Tongue (tissue), 2 donors: ENCODE data around the gene TIE1. TPM values are rescaled to one million over a fixed set of nuclear protein-coding genes. Genes with fewer than 3 reads are reported as not detected.

Source experiments
- DNase-seq: peaks from one replicate; pipeline ENCODE4 v3.0.0-alpha.2; 2015
- total RNA-seq: library from RNA; depleted of rRNA; stranded (reverse); fragments of >200 nt; gene quantifications from one replicate; pipeline ENCODE4 v1.2.3, GENCODE V29; 2014

TIE1 gene
- 62.3 TPM for total RNA-seq

DNA sequence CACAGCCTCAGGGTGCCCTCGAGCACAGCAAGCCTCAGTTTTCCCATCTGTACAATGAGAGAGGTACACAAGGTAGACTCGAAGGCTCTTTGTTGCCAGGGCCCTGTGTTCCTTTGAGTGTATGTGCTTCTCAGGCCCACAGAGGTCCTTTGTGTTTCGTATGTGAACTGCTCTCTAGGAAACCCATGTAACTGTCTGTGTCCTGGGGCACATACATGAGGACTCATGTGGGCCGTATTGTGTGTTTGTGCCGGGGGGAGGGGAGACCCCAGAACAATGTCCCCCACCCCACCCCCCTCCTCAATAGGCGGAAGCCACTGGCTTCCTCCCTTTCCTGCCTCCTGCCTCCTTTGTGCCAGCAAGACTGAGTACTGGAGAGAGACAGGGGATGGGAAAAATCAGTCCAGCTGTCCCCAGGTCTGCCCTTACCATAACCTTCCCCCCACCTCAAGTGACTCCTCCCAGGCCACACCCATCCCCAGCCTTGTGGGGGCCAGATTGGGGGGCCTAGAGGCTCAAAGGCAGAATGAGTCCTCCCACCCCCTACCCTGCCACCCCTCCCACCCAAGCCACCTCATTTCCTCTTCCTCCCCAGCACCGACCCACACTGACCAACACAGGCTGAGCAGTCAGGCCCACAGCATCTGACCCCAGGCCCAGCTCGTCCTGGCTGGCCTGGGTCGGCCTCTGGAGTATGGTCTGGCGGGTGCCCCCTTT is at the start of gene TIE1:
TIE1 (plus strand) TSS at position 605 of the 717 bp plus-strand sequence; CDS start at position 695, 90 bp downstream.
- DNase-seq, result no peak

DNA sequence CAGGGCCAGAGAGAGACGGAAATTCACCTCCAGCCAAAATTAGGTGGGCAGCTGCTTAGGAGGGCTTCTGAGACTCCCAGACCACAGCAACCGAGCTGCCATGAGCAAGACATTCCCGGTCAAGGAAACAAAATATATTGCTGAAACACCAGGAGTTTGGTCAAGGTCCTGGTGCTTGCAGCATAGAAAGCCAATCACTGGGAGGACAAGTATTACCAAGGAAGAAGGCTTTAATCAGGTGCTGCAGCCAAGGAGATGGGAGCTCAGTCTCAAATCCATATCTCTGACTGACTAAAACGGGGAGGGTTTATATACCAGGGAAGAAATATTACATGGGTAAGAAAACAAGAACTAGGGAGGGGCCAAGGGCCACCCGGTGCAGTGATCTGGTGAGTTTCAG is 49.8 kb upstream of the TIE1 start:
- no peak for DNase-seq

DNA sequence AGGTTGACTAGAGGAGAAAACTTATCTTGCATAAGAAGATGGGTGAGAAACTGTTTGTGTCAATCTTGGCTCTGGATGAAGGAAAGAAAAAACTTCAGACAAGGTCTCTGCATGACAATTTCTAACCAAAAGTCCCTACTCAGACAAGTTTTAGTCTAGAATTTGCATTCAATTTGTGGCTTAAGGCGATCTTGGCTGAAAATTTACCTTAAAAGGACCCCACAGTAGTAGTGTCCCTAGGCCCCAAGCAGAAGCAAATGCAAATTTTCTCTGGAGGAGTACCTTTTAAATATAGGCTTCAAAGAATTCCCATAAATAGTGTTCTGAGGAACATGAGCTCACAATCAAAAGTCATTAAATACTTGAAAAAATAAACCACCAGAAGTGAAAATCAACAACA is 48.6 kb upstream of the TIE1 start:
- DNase-seq, result no peak

DNA sequence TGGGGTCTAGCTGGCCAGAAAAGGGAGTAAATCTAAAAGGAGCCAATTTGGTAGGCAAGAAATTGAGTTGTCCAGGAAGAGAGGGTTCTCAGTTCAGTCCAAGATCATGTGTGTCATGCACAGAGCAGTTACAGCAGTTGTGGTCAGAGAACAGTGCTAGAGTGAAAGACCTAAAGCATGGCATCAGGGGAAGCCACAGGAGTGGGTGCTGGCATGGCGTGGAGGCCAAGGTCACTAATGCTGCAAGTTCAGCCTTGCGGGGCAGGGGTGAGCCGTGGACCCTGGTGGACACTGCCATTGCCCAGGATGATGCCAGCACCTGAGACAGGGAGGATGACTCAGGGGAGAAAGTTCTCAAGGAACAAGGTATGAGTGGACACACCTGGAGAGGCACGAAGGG is 47.6 kb upstream of the TIE1 start:
- no peak for DNase-seq

DNA sequence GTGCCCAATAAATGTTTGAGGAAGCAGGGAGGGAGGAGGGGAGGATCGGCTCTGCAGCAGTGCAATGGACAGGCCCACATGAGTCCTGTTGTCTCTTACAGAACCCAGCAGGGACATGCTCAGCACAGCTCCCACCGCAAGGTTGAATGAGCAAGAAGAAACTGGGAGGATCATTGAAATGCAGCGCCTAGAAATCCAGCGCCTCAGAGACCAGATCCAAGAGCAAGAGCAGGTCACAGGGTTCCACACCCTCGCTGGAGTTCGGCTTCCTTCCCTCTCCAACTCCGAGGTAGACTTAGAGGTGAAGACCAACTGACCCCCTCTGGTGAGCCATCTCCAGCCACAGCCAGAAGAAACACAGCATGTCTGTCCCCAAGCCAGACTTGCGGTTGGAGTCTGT is 46.9 kb upstream of the TIE1 start:
- DNase-seq, result no peak

DNA sequence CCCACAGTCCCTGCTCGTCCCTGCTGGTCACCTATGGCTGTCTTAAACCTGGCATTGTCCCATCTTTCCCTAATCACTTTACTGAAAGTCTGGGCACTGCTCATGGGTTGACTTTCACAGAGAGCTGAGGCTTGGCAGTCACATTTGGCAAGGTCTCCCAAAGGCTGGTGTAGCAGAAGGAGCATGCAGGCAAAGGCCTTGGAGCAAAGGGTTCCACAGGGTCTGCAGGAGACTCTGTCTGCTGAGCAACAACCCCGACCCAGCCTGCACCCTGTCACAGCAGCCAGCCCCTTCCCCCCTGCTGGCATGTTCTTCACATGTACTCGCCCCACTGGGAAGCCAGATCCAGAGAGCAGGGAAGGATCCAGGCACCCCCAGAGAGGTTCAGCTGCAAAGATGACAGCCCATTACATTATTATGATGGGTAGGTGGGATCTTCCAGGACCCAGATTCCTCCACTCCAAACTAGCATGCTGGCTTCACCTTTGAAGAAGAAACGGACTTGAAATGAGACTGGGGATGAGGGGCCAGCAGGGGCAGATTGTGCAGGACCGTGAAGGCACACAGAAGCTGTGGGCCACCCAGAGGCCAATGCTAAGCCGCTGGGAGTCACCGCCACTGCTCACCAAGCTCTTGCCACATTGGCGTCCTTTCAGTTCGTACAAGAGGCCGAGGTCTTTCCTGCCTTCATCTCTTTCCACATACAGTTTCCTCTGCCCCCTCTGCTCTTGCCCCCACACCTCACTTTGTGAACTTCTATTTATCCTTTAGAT is 45.2 kb upstream of the TIE1 start:
- no peak for DNase-seq

DNA sequence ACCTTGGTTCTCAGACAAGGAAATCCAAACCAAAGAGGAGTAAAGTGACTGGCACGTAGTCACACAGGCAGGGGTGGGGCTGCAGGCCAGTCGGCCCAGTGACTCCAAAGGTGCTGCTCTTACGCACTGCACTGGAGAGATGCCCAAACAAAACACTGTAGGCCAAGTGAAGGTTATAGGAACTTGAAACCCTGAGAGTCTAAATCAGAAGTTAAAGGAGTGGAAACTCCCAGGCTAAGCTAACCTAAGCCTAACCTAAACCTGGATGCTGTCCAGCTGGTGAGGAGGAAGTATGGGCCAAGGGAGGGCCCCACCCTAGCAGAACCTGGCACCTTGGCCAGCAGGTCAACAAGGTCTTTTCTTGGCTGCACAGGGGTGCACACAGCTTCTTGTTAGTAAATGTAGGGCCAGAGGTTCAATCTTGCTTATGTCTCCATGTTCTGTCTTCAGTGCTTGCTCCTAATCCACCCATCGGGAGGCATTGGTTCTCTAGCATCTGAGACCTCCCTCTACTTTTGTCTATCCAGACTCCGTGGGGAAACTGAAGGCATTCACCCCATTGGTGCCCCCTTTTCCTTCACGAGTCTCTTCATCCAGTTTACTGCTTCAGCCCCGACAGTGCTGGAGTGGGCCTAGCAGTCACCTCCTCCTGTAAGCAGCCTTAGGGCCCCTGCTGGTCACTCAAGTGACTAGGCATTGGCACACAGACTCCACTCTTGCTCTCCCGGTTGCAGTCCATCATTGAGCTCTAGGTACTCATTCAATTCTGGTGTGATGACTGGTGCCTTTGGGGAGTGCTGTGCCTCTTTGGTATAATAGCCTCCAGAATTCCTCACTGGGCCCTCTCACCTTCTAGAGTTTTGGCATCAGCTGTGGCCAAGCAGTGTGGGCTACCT is 43.9 kb upstream of the TIE1 start:
- DNase-seq, result no peak

DNA sequence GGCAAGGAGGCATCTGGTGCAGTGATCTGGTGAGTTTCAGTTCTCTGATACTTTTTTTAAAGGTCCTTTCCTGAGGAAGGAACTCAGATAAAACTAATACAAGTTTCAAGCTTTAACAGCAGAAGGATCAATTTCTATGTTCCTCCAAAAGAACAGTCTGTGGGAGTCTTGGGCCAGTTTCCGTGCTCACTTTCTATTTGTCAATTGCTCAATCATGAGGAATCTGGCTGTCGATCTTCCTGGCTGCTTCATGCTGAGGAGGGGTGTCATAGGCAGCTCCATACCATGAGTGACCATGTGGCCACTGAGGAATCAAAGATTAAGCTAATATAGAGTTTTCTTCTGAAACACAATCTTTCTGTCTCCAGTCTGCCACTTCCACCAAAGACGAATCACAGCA is 42.4 kb upstream of the TIE1 start:
- DNase-seq, result no peak

DNA sequence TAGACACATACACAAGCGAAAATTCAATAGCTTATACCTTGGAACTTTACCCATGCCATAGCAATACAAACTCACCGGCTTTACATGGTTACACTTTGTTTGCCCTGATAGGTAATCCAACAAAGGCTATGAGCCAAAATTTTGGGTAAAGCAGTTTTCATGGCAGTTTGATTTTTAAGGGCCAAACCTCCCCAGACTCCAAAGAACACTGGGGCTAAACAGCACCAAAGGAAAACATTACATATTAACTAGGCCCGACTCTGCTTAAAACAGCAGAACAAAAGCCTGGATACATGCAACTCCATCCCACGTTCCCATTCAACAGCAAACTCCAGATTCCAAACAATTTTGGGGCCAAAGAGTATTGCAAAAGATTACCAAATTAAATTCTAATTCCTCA is 35.4 kb upstream of the TIE1 start:
- no peak for DNase-seq

DNA sequence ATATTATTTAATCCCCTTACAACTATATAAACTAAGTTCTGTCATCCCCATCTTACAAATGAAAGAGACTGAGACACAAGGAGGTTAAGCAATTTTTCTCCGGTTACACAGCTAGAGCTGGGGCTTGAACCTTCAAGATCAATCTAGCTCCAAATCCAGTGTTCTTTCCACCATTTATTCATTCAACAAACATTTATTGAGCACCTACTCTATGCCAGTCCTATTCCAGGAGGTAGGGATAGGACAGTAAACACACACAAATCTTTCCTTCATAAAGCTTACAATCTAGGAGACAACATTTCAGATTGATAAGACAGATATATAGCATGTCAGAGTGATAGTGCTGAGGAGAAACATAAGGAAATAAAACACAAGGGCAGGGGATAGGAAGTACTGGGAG is 33.9 kb upstream of the TIE1 start:
- DNase-seq, result no peak

DNA sequence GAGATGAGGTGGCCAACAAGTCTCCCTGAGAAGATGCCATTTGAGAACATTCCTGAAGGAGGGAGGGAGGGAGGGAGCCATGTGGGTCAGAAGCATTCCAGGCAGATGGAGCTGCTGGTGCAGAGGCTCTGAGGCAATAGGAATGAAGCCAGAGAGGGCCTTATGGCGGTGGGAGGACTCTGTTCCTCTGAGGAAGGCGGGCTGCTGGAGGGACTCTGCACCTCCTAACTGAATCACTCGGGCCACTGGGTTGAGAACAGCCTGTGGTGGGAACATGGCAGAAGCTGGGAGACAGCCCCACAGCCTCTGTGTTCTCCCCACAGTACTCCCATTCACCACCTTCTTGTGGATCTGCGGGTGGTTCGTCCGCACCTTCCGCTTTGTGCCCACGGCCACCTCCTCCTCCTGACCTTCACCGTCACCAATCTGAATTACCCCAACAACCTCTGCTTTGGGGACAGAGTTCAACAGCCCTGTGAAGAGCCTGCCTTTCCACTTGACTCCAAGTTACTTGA is 33.4 kb upstream of the TIE1 start:
- no peak for DNase-seq

DNA sequence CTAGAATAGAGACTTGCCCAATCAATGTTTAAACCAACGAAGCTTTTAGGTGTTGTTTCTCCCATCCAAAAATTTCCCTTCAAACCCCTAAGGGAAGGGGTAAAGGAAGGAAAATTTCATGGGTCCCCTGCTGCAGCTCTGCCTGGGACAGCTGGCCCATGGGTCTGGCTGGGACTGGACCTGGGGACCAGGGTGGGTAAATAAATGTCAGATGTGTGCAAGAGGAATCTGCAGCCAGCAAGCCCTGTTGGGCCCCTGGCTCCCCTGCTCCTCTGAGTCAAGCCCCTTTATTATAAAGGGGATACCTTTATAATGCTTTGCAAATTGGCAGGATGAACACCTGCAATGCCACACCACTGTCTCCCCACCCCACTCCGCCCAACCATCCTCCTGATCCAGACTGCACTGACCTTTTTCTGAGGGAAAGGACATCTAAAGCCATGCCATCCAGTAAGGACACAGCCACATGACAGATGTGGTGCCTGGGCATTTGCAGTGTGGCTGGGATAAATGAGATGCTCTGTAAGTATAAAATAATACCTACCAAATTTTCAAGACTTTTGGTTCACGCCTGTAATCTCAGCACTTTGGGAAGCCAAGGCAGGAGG is 32.9 kb upstream of the TIE1 start:
- no peak for DNase-seq

DNA sequence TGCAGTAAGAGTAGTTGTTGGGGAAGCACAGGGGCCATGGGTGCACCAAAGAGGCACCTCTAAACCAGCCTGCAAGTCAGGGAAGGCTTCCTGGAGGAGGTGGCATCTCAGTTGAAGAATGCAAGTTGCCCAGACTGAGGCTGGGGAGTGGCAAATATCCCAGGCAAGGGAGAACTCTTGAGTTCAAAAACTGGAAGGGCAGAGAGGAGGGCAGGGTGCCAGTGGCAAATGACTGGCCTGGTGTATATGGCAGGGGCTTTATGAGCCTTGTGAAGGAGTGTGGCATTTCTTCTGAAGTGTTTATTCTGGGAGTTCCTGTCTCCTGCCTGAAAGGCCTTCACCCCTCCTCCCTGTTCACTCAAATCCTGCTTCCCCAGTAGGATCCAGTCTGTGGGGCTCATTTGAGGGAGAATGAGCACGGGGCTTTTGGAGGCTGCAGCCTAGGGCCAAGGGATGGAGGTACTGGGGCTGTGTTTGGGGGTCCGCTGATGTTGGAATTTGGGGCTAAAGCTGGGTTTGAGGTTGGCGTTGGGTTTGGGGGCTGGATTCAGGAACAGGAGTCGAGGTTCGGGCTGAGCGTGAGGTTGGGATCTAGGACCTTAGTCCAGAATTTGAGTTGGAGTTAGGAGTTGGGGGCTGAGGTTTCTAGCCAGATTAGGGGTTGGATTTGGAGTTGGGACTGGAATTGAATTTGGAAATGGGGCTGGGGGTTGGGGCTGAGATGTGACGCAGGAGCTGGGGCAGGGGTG is 31.0 kb upstream of the TIE1 start, which contains the start of gene TMEM125:
TMEM125 (plus strand) TSS at position 357 of the 749 bp plus-strand sequence. CDS start 2,740 bp downstream, outside the sequence.
- no peak for DNase-seq

DNA sequence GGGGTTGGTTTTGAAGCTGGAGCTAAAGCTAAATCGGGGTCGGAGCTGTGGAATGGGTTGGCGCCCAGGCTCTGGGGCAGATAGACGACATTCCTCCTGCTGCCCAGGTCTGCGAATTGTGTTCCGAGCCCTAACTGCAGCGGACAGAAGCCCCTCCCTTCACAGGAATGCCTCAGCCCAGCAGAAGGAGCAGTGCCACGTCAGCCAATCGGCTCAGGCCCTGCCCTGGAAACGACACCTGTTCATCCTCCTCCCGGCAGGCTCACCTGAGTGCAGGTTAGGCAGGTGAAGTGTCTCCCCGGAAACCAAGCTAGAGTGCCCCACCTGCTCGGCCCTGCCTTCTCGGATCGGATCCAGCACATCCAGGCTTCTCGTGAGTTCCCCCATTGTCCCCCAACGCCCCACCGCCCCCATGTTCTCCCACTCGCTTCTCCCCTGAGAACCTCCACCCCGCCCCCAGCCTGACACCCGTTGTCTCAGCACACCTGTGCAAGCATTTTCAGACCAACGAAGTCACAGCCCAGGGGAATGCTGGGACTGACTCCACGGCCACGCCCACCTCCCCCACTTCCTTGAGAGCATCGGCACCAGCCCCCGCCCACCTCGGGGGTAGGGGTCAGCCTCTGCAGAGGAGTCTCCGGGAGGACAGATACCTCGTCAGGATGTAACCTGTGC is 30.2 kb upstream of the TIE1 start:
- peak; percentile 29 for DNase-seq

DNA sequence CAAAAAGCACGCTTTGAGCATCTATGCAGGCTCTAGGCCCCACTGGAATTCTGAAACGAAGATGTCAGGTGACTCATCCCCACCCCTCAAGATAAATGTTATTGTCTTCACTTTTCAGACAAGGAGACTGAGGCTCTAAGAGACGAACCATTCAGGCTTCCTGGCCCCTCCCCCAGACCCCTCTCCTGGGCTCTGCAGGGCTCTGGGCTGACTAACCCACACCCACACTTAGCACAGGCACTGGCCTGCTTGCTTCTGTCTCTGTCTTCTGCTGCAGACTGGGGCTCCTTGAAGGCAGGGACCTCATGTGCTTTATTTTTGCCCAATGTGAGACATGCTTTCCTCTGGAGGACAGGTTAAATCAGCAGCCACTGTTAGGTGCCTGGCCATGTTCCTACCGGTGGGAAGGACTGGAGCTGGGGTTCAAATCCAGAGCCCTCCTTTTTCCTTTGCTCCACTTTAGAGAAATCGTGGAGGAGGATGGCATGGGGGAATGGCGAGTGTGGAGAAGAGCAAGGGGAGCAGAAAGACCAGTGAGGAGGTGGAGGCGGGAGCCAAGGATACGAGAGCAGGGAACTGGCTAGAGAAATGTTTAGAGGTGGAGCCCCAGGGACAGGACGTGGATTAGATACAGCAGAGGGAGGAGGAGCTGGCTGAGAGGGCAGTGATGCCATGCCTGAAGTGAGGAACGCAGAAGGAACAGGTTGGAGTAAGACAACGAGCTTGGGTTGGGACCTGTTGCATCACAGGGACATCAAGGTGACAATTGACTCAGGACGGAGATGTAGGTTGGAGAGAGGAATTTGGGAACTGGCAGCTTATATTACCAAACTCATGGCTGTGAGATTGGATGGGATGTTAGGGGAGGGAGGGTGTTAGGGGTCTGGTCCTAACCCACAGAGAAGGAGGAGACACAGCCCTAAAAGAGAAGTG is 29.3 kb upstream of the TIE1 start:
- no peak for DNase-seq

DNA sequence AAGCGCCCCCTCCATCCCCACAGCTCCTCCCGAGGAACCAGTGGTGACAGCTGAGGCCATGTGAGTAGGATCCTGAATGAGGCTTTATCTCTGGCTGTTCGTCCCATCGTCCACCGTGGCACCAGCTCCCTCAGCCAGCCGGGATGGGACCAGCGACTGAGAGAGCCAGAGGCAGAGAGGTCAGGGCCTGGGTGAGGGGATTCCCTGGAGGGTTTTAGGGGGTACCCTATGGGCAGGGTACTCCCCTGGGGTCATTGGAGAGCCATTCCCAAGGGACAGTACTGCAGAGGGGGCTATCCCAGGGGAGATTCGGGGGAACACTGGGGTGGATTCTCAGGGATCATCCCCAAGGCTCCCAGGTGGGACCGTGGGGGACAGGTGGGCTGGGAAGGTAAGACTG is 28.6 kb upstream of the TIE1 start:
- no peak for DNase-seq

DNA sequence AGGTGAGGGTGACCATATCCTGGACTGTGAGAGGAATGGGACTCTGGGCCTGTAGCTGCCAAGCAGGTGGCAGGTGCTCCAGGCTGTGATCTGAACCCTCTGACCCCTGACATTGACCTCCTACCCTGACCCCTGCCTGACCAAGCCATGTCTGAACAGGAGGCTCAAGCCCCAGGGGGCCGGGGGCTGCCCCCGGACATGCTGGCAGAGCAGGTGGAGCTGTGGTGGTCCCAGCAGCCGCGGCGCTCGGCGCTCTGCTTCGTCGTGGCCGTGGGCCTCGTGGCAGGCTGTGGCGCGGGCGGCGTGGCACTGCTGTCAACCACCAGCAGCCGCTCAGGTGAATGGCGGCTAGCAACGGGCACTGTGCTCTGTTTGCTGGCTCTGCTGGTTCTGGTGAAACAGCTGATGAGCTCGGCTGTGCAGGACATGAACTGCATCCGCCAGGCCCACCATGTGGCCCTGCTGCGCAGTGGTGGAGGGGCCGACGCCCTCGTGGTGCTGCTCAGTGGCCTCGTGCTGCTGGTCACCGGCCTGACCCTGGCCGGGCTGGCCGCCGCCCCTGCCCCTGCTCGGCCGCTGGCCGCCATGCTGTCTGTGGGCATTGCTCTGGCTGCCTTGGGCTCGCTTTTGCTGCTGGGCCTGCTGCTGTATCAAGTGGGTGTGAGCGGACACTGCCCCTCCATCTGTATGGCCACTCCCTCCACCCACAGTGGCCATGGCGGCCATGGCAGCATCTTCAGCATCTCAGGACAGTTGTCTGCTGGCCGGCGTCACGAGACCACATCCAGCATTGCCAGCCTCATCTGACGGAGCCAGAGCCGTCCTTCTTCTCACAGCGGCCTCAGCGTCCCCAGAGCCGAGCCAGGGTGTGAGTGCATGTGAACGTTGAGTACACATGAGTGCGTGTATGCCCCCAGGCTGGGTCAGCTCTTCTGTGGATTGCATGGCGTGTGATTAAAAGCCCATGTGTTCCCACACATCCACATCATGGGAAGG is 27.9 kb upstream of the TIE1 start:
- no peak for DNase-seq

DNA sequence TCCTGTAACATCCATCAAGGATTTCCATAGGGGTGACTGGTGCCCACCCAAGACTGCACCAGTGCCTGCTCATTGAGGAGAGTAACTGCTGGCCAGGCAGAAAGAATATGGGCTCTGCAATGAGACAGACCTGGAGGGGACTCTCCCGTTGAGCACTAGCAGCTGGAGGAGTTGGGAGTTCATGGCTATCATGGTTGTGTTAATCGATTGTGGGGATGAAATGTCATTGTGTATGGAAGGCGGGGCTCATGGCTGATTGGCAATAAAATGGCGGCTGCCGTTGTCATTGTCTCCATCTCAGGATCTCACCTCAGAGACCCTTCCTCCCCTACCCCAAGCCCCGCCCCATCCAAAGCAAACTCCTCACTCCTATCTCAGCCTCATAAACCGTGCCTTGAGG is 27.1 kb upstream of the TIE1 start:
- DNase-seq, result no peak
